HG03060 (cell line): ENCODE data around the gene INPP4A.

Experiments
- ATAC-seq: cut with Tn5 transposase; IDR thresholded peaks from one replicate; pipeline ENCODE4 v1.9.1; 2021; ENCODE audit warnings: low read depth, moderate number of reproducible peaks; ENCODE audit not compliant: unreplicated experiment

Gene INPP4A

DNA sequence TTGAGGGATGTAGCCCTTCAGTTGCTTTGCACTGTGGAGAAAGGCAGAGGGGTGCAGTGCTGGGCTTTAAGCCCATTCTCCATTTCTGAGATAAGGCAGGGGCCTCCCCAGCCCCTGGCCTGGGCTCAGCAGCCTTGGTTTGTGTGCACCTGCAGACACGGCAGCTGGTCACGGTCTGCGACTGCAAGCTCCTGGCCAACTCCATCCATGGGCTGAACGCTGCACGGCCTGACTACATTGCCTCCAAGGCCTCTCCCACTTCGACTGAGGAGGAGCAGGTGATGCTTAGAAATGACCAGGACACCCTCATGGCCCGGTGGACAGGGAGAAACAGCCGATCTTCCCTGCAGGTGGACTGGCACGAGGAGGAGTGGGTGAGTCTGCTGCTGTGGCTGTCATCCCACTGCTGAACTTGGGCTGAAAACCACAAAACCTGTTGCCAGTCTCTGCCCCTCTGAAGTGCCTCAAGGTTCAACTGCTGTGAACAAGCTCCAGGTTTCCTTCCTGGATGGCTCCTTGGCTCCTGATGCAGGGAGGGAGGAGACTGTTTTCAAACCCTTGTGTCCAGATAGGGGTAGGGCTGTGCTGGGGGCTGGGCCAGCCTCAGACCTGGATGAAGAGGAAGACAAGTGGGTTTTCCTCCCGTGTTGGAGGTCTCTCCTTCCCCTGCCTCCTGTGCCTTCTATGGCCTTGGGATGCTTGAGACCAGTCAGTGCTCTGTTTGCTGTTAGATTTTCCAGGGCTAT lies 109.6 kb downstream of the INPP4A start:
- no peak for ATAC-seq

DNA sequence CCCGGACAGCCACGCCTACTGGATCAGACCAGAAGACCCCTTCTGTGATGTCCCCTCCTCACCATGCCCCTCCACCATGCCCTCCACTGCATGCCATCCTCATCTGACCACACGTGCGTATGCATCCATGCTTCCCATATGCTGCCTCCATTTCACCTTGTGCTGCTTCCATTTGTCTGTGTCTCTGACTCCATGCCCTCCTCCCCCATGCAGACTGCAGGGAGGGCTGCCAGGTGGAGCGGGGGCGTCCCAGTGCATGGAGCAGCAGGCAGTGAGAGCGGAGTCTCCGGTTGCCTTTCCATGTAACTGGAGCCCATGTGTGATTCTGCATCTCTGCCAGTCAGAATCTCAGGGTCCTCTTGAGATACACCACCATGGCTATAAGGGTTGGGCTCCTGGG lies 111.0 kb downstream of the INPP4A start:
- no peak for ATAC-seq

DNA sequence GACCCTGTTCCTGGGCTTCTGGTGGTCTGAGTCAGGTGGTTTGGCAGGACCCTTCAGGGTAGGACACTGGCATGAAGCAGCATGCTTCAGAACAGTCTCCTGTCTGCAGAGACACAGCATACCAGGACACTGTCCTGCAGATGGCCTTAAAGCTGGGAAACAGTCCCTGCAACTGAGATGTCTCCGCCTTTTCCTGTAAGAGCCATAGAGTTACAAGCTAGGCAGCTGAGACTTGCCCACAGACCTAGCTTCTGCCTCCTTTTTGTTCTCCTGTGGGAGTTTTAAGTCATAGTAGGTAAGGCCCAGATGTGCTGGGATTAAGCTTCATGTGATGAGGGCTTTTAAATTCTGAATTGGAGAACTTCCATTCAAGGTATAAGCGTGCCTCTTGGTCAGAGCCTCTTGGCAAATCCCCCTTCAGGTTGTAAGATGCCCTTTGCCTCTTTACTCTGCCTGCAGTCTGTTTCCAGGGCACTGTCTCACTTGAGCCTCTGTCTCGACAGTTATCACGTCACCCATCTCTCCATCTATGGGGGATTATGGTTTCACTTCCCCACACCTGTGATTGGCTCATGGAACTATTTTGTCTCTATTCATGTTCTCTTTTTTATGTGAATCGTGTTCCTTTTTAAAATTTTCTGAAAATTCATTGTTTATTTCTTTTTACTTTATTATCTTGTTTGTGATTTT lies 111.8 kb downstream of the INPP4A start:
- ATAC-seq: peak; percentile 52

DNA sequence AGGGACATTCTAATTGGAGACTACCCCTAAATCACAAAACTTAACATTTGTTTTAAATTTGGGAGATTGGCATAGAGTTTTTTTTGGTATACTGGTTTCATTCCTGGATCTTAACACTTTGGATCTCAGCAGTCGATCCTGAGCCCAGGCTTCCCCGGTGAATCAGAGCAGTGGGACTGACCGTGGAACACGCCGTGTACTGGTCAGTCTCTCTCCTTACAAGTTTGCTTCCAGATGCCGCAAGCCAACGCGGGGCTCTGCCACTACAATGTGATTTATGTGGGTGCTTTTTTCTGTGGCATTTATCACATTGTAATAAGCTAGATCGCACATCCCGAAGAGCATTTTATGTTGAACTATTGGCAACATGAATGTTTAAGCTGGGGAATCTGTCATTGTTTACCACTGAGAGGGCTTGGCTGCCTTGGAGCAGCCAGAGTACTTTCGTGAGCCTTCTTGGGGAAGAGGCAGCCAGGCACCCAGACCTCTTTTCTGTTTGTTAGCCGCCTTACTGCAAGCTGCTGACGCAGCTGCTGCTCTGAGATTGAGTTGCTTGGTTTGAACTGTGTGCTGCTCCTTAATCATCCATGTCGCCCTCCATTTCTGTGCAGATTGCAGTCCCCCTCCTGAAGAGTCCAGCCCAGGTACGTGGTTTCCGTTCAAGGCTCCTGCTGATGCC lies 114.3 kb downstream of the INPP4A start:
- ATAC-seq: no peak

DNA sequence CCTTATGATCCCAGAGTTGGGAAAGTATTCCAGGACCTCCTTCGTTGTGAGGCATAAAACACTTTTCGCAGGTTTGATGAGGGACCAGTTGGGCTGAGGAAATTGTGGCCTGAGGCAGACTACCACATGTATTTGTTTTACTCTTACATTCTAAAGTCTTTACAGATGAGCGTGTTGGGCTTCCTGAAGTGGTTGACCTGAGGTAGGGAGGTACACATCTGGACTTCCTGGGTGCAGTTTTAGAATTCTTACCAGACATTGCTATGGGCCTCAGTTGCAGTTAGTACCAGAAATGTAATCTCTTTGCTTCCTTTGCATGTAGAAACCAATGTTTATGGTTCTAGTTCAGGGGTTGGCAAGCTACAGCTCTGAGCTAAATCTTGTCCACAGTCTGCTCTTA lies 114.9 kb downstream of the INPP4A start:
- ATAC-seq: no peak

DNA sequence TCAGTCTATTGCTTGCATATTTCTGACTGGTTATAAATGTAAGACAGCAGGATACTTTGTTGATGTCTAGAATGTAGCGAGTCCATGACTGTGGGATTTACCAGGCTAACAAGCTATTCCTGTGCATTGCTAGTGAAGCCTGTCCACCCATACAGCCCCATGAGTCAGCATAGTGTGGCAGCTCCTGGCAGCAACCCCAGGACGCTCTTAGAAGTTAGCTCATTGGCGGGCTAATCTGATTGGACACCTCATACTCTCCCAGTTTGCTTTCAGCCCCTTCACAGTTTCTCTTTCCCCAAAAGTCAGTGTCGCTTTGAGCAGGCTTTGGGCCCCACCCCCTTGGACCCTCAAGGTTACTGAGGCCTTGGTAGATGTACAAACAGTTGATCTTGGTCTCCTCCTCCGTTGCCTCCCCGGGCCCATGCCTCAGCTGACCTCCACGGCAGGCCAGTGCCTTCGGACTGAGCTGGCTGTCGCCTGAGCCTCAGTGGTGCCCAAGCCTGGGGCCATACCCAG lies 115.7 kb downstream of the INPP4A start:
- ATAC-seq: no peak

DNA sequence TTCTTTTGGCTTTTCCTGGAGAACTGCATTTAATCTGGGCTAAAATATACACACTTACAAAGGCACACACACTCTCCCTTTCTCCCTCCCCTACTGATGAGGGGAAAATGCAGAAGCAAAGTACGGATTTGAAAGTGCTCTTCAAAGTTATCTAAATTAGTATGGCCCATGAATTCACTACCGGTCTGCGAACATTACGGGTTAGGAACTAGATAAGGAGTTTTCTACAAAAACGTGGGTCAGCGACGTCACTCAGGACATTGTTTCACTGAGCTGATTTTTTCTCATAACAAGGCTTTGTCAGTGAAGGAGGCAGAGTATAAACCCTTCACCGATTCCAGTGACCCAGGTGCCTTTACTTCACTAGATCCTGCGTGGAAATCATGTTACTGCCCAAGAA lies 116.4 kb downstream of the INPP4A start:
- ATAC-seq: no peak

DNA sequence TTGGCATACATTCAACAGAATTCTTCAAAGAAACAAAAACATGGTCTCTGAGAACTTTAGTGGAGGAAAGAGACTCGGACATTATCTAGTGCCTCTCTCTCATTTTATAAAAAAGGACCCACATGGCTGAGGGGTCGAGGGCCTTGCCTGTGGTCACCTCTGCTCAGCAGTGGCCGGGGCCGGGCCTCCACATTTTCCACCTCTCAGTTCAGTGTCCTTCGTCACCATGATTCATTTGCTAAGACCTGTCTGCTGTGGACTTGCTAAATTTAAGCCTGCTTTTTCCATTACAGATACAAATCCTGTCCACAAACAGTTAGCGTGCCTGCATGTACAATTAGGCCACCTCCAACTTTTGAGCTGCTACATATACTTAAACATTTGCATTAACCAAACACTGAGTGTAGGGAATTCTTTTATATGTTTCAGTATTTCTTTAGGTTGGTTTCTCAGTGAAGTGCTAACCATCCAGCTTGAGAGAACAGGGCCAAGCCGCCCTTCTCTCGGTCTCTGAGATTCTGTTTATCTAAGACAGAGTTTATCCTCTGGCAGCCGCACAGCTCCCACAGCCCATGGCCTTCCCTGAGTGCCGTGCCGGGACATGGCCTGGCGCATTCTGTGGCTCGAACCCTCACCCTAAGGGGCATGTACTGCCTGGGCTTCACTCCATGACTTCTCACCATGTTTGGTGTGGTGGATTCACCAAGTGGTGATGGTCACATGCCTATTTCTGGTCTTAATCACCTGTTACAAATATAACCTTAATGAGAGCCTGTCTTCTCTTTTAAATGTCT lies 117.4 kb downstream of the INPP4A start:
- ATAC-seq: no peak

DNA sequence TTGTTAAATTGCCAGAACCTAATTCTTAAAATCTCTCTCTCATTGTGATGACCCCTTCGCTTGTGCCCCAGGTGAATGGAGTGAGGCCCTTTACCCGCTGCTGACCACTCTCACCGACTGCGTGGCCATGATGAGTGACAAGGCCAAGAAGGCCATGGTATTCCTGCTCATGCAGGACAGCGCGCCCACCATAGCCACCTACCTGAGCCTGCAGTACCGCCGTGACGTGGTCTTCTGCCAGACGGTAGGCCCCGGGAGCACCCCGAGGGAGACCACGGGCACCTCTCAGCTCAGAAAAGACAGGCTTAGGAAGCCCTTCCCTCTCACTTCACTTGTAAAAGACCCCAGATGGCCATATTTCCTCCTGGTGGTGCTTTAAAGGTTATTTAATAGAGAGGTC lies 118.7 kb downstream of the INPP4A start:
- no peak for ATAC-seq

DNA sequence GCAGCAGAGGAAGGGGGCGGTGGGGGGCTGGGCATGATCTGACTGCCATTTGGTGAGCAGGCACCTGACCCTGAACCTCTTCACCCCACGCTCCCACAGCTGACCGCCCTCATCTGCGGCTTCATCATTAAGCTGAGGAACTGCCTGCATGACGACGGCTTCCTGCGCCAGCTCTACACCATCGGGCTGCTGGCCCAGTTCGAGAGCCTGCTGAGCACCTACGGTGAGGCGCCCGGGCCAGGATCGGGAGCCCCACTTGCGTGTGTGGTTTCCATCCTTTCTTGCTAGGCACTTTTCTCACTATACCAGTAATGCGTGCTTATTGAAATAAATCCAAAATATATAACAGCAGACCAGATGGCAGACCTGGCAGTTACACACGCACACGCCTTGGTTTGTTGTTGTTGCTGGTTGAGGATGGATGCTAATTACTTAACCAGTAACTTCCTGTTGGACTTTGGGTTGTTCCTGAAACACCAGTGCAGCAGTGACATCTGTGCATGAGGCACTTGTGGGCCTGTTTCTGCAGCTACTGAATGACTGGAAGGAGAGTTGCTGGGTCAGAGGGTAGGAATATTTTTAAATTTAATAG lies 120.0 kb downstream of the INPP4A start:
- ATAC-seq: no peak

DNA sequence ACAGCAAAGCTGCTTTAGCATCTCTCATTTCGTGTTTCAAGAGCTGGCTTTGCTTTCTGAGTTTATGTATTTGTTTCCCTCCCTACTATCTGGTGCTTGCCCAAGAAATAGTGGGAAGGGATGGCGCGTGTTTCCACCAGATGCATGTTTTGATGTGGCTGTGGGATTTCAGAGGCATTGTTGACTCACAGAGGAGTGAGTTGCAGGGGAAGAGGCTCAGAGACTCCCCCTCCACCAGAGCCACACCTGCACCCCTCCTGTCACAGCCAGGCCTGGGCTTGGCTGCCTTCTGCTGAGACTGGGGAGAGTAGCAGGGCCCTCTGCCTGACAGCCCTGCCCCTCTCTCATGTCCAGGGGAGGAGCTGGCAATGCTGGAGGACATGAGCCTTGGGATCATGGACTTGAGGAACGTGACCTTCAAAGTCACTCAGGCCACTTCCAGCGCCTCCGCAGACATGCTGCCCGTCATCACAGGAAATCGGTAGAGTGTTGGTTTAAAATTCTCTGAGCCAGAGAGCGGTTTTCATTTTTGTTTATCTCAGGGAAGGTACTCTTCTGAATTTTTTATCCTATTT lies 120.7 kb downstream of the INPP4A start:
- ATAC-seq: no peak

DNA sequence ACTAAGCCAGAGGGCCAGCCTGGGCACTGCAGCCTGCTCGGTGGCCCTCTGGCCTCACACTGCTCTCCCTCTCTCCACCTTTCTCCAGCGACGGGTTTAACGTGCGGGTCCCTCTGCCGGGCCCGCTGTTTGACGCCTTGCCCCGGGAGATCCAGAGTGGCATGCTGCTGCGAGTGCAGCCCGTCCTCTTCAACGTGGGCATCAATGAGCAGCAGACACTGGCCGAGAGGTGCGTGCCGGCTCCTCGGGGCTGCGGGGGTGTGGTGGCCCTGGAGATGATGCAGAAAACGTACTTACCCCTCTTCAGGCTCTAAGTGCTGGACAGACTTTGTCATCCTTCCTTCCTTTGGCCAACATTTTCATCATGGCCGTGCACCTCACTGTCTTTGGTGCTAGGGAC lies 121.3 kb downstream of the INPP4A start:
- ATAC-seq: no peak

DNA sequence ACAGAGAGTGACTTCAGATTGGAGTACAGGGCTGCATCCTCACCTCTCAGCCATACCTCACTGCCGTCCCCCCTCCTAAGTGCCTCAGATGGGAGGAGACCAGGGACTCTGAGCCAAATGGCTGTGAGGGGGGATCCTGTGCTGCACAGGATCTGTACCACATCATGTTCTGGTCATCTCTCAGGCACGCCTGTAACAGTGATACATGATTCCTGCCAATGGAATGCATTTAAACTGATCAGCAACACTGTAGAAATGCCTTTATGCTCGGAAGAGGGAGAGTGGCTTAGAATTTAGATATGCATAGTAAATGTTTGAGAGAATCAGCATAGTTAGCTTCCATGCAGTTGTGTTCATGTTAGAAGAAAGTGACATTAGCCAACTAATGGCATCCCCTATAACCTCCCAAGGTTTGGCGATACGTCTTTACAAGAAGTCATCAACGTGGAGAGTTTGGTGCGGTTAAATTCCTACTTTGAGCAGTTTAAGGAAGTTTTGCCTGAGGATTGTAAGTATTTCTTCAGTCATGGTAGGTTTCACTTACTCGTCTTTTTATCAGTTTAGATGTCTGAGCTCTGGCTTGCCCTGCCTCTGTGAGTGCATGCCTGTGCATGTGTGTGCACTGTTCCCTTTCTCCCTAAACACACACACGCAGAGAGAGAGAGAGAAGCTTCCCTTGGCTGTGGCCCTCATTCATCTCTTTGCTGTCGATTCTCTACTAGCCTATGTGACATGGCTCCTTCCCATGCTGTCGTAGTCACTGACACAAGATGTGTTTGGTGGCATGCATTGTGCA lies 123.7 kb downstream of the INPP4A start:
- ATAC-seq: no peak

DNA sequence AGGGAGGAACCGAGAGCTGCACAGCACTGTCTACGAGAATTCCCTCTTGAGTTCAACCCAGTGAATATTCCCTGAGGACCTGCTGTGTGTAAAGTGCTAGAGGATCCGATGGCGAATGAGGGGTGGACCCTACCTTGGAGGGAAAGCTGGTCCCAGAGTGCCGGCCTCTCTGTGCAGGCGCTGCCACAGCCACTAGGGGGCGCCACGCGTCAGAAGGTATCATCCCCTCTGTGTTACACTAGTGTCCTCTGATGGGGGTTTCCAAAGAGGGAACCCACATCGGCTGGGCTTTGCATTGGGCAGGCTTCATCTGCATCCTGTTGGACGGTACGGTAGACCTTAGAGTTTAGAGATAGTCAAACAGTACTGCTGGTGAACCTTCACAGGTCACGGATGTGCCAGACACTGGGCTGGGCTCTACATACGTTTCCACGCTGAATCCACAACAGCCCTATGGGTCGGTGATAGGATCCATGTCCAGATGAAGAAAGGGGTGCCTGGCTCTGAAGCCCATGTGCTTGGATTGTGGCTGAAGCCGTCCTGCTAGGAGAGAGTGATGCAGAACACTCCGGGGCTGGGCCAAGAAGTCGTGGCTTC lies 124.6 kb downstream of the INPP4A start:
- ATAC-seq: no peak

DNA sequence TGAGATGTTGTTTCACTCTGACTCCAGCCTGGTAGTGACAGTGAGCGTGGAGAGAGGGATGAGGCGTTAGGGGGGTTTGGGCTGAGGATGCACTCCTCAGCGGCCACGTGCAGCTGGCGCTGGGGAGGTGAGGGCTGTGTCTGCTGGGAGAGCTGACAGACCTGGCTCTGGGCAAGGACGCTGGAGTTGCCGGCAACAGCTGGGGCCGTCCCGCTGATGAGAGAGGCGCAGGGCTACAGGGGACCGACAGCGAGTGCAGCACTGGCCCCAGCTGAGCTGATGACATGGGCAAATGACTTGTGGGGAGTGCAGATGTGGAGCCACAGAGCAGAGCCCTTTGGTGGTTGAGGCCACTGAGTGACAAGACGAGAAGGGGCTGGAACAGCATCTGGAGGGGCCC lies 125.3 kb downstream of the INPP4A start:
- no peak for ATAC-seq

DNA sequence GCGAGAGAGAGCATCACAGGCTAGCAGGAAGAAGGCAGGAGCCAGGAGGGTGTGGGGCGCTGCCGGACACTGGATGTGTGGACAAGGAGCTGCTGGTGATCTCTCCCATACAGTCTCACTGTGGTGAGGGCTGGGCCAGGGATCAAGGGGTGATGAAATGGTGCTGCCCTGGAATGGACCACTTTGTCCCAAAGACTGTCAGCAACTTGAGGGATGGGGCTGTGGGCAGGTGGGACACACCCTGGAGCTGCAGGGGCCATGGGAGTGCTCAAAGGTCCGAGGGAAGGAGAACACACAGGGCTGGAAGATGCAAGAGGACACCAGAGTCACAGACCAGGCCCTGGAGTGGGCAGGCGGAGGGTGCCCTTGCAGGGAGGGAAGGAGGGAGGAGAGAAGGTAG lies 125.7 kb downstream of the INPP4A start:
- no peak for ATAC-seq

DNA sequence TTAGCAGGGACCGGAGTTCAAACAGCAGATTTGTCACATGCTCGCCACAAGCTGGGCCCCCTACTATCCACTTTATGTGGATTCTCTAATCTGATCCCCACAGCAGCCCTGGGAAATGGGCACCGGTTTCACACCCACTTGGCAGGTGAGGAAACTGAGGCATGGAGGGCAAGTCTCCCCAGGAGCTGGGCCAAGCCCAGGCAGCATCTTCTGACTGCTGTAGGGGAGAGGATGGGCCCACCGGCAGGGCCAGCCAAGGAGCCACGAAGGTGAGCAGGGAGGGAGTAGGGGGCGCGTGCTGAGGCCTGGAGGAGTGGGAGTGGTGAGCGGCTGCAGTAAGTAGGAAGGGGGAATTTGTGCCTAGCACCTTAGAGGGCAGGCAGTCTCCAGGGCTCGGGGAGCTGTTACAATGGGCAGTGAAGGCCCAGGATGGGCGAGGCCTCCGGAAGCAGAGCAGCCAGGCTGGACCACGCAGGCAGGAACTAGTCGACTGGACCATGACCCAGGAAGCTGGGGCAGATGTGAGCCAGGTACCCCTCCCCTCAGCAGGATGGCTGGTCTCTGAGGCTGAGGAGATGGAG lies 126.6 kb downstream of the INPP4A start:
- no peak for ATAC-seq

DNA sequence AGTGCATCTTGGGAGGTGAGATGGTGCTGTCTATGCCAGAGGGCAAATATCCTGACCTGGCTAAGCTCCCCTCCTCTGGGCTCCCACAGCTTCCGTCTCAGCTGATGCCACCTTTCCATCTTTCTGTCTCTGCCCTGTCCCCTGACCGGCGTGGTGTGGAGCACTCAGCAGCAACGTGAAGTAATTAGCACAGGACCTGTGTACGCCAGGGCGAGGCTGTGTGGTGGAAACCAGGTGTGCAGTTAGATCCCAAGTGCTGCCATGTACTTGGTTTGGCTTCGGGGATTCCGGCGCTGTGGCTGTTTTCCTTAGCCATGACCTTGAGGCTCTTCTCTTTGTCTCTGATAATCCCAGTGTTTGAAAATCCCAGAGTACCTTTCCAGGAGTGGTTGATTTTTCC lies 127.1 kb downstream of the INPP4A start:
- no peak for ATAC-seq

DNA sequence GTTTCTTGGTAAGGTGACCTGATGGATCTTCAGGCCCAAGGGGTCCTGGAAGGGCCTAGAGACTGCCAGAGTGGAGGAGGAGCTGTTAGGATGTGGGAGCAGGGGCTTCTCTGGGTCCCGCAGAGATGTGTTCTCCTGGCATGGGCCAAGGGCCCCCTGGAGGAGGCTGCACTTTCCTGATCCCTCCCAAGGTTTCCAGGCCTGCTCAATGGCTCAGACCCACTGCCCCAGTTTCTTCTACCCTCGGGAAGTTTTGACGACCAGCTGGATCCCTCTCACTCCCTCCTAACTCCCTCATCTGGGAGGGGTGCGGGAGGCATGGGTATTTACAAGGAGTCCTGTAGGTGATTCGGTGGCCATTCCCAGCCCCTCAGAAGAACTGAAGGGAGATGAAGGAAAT lies 127.6 kb downstream of the INPP4A start:
- ATAC-seq: no peak
